Measurements from ENCODE around the gene AVPR1A. TPM values are rescaled to one million over a fixed set of nuclear protein-coding genes. Genes with fewer than 3 reads are reported as not detected.

The AVPR1A gene
- total RNA-seq, 4 donors from 2014 or later = 5.2 to 10.0 (median 7.9) TPM

DNA sequence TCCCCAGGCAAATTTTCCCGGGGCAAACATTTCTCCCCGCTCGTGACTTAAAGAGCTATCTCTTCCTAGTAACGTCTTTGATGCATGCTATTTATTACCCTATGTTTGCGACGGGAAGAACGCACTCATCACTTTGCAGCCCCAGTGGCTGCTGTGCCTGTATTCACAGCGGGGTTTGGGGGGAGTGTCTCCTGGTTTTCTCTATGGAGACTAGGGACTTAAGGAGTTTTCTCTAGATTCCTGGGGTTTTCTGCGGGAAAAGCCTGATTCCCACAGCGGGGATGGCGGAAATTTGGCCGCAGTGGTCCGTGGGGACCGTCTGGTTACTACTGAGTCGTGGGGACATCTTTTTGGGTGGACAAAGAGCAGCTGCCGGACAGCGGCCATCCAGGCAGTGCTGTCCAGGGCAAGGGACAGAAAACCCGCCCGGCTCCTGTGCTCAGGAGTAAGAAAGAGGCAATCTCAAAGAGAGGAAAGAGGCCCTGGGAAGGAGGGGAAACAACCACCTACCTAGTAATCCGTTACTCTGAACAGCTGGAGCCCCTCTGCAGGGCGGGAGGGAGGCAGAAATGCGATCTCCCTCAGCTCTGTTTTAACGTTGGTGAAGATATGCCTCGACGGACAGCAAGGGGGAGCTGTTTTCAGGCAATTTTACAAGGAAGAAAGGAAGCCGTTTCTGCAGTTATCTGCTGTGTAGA, 771 bp upstream of the AVPR1A start:
- Histone ChIP-seq H3K27ac (no peak overlapping the region), H3K36me3 (no peaks in the 10 kb centered on the region), H3K4me1 (peaks cover 22% of the 10 kb centered on the region), H3K27me3 (peaks cover 66% of the 10 kb centered on the region), H3K9me3 (no peaks in the 10 kb centered on the region), H3K4me3 (peak overlapping the region; percentile 51)
- DNase-seq (ENCODE audit: low spot score in 2 of 2) = no peak
- TF ChIP-seq, protein P1, sequence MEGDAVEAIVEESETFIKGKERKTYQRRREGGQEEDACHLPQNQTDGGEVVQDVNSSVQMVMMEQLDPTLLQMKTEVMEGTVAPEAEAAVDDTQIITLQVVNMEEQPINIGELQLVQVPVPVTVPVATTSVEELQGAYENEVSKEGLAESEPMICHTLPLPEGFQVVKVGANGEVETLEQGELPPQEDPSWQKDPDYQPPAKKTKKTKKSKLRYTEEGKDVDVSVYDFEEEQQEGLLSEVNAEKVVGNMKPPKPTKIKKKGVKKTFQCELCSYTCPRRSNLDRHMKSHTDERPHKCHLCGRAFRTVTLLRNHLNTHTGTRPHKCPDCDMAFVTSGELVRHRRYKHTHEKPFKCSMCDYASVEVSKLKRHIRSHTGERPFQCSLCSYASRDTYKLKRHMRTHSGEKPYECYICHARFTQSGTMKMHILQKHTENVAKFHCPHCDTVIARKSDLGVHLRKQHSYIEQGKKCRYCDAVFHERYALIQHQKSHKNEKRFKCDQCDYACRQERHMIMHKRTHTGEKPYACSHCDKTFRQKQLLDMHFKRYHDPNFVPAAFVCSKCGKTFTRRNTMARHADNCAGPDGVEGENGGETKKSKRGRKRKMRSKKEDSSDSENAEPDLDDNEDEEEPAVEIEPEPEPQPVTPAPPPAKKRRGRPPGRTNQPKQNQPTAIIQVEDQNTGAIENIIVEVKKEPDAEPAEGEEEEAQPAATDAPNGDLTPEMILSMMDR (IDR thresholded peaks at IDR 0.05) = peak in 1 of 2 donors; percentile 67
- TF ChIP-seq POLR2A (IDR thresholded peaks at IDR 0.05) = no peak
- 2% methylated on average over 26 of the region's 26 CpGs for WGBS

DNA sequence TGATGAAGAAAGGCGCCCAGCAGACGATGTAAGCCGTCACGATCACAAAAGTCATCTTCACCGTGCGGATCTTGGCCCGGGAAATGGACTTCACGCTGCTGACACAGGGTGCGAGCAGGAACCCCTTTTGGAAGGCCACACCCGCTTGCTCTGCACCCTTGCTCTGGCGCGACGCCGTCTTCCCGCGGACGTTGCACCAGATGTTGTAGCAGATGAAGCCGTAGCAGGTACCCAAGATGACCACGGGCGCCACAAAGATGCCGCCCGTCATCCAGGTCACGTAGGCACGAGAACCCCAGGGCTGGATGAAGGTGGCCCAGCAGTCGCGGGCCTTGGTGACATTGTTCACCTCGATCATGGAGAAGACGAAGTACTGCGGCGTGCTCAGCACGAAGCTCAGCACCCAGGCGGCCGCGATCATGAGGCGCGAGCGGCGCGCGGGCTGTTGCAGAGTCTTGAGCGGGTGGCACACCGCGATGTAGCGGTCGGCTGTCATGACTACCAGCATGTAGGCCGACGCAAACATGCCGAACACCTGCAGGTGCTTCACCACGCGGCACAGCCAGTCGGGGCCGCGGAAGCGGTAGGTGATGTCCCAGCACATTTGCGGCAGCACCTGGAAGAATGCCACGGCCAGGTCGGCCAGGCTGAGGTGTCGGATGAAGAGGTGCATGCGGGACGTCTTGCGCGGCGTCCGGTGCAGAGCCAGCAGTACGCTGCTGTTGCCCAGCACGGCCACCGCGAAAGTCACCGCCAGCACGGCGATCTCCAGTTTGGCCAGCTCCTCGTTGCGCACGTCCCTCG, 890 bp downstream of the AVPR1A start:
- Histone ChIP-seq H3K4me1 (peaks cover 22% of the 10 kb centered on the region), H3K27me3 (peaks cover 70% of the 10 kb centered on the region), H3K36me3 (no peaks in the 10 kb centered on the region), H3K9me3 (no peaks in the 10 kb centered on the region), H3K4me3 (peak overlapping the region; percentile 51), H3K27ac (peak overlapping the region; percentile 15)
- WGBS = 9% methylated on average over 34 of the region's 75 CpGs
- DNase-seq (ENCODE audit: low spot score in 2 of 2) = peak in 1 of 2 donors; percentile 79
- TF ChIP-seq POLR2AphosphoS5 (IDR thresholded peaks at IDR 0.05) (no peak), EP300 (IDR thresholded peaks at IDR 0.05) (no peak), POLR2A (IDR thresholded peaks at IDR 0.05) (no peak)
- TF ChIP-seq, protein P1 (IDR thresholded peaks at IDR 0.05) = no peak

DNA sequence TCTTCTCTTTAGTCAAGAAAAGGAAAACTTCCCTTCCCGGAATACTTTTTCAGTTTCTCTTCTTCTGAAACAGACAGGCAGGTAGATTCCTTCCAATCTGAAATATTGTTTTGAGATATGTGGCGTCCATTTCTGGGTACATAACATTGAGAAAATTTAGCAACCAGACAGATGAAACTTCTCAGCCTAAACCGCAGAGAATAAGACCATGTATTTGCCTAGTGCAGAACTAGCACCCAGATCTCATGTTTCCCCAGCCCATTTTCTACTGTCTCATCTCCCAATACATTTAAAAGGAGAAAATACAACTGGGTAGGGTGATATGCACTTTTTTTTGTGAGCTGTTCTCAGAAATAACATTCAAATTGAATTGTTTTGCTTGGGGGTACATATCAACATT, 6.4 kb downstream of the AVPR1A start:
- Histone ChIP-seq H3K9me3 (no peaks in the 10 kb centered on the region), H3K4me3 (no peak overlapping the region), H3K27ac (no peak overlapping the region), H3K4me1 (no peaks in the 10 kb centered on the region), H3K27me3 (peaks cover 24% of the 10 kb centered on the region), H3K36me3 (no peaks in the 10 kb centered on the region)
- TF ChIP-seq POLR2A (IDR thresholded peaks at IDR 0.05) (no peak), POLR2AphosphoS5 (IDR thresholded peaks at IDR 0.05) (no peak), EP300 (IDR thresholded peaks at IDR 0.05) (no peak)
- TF ChIP-seq, protein P1 (IDR thresholded peaks at IDR 0.05) = no peak
- 83% methylated on average over 3 of the region's 3 CpGs for WGBS
- no peak for DNase-seq (ENCODE audit: low spot score in 2 of 2)

DNA sequence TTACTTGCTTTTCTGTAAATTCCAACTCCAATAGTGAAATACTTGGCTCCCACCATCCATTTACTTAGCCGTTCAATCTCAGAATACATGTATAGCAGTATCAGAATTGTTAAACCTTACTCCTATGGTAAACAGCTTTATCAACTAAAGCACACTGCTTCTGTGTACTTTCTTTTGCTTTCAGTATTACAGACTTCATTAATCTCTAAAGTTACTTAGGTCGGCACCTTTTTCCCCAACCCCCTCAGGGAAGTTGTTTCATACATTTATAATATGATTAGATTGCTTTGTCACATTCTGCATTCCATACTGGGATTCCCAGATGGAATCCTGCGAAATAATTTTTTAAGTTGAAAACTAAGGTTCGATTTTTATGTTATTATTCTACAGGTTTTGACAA, 12.5 kb downstream of the AVPR1A start:
- Histone ChIP-seq H3K9me3 (no peaks in the 10 kb centered on the region), H3K27ac (no peak overlapping the region), H3K4me1 (no peaks in the 10 kb centered on the region), H3K36me3 (no peaks in the 10 kb centered on the region), H3K4me3 (no peak overlapping the region), H3K27me3 (no peaks in the 10 kb centered on the region)
- TF ChIP-seq POLR2A (IDR thresholded peaks at IDR 0.05) (no peak), POLR2AphosphoS5 (IDR thresholded peaks at IDR 0.05) (no peak), EP300 (IDR thresholded peaks at IDR 0.05) (no peak)
- TF ChIP-seq, protein P1 (IDR thresholded peaks at IDR 0.05) = no peak
- 60% methylated on average over 4 of the region's 4 CpGs for WGBS
- DNase-seq (ENCODE audit: low spot score in 2 of 2) = no peak

DNA sequence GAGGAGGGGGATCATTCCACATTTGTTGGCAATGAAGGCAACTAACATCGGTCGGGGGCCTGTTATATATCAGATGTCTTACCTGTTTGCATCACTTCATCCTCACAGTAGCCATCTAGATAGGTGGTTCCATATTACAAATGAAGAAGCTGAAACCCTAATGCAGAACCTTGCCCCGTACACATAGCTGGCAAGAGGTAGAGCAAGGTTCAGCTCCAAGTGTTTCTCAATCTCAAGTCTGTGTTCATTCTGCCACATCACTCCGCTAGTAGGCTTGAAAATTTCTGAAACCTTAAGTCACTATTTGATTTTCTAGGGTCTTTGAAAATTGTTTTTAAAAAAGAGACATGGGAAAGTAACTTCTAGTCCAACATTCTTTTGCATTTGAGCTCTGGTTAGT, 17.0 kb downstream of the AVPR1A start:
- 88% methylated on average over 4 of the region's 4 CpGs for WGBS
- H3K9me3 ChIP-seq = no peaks in the 10 kb centered on the region
- no peak for TF ChIP-seq EP300 (IDR thresholded peaks at IDR 0.05)
- no peak for TF ChIP-seq POLR2A (IDR thresholded peaks at IDR 0.05)
- TF ChIP-seq, protein P1 (IDR thresholded peaks at IDR 0.05) = no peak
- TF ChIP-seq POLR2AphosphoS5 (IDR thresholded peaks at IDR 0.05) = no peak
- H3K27me3 ChIP-seq = no peaks in the 10 kb centered on the region
- no peaks in the 10 kb centered on the region for H3K4me1 ChIP-seq
- H3K27ac ChIP-seq = no peak overlapping the region
- DNase-seq (ENCODE audit: low spot score in 2 of 2) = no peak
- H3K36me3 ChIP-seq = no peaks in the 10 kb centered on the region
- H3K4me3 ChIP-seq = no peak overlapping the region
